K562 (cell line): ENCODE results near the gene AGGF1.

Source experiments
- ATF6 ChIP-seq: sonication (generic); formaldehyde crosslinking; IDR thresholded peaks from 2 replicates; pipeline ENCODE4 v1.4.0; 2020; ENCODE audit warnings: mild to moderate bottlenecking, missing genetic modification reagents
- CEBPB ChIP-seq: fragments of 450-650 bp; IDR thresholded peaks from 2 replicates; pipeline ENCODE4 v1.6.1; 2016; ENCODE audit warnings: missing genetic modification characterization, missing compliant biosample characterization
- CTCF ChIP-seq, 3 experiments: IDR thresholded peaks in 2 of 3; conservative IDR thresholded peaks in 1 of 3; 2 replicates each; pipeline ENCODE4 v1.5.1; 2011 to 2012; ENCODE audit warnings: low read length in 3 of 3, mild to moderate bottlenecking in 3 of 3, control low read depth in 2 of 3, improper control_type of control experiment in 1 of 3, inconsistent platforms in 1 of 3, low read depth in 1 of 3, mixed read lengths in 1 of 3, moderate library complexity in 1 of 3; ENCODE audit not compliant: insufficient read depth in 2 of 3
- EP400 ChIP-seq: fragments of 450-650 bp; IDR thresholded peaks from 2 replicates; pipeline ENCODE4 v1.6.1; 2017; ENCODE audit warnings: antibody characterized with exemption, mild to moderate bottlenecking, moderate library complexity
- EZH2 ChIP-seq: IDR thresholded peaks from 2 replicates; pipeline ENCODE4 v1.6.1; 2012; ENCODE audit warnings: low read depth, mild to moderate bottlenecking, inconsistent platforms, low read length, borderline replicate concordance
- FOSL1 ChIP-seq: fragments of 200-800 bp; sonication (Bioruptor generic); conservative IDR thresholded peaks from 2 replicates; pipeline ENCODE4 v1.6.1; 2016; ENCODE audit warnings: missing genetic modification characterization, missing compliant biosample characterization
- MEIS2 ChIP-seq: fragments of 450-650 bp; IDR thresholded peaks from 2 replicates; pipeline ENCODE4 v1.6.1; 2014; ENCODE audit warnings: mild to moderate bottlenecking; ENCODE audit not compliant: partially characterized antibody
- NFIC ChIP-seq: fragments of 450-650 bp; IDR thresholded peaks from 2 replicates; pipeline ENCODE4 v1.6.1; 2017; ENCODE audit warnings: mild to moderate bottlenecking, inconsistent platforms
- POLR2A ChIP-seq: fragments of 450-650 bp; conservative IDR thresholded peaks from 2 replicates; pipeline ENCODE4 v1.6.1; 2016
- RERE ChIP-seq: sonication (generic); formaldehyde crosslinking; IDR thresholded peaks from 2 replicates; pipeline ENCODE4 v1.8.0; 2023; ENCODE audit warnings: missing genetic modification reagents, mild to moderate bottlenecking, borderline replicate concordance
- TSHZ1 ChIP-seq: fragments of 250-450 bp; sonication (Bioruptor Pico); IDR thresholded peaks from 2 replicates; pipeline ENCODE4 v1.4.0; 2020; ENCODE audit warnings: mild to moderate bottlenecking, moderate library complexity
- ZFP36 ChIP-seq: fragments of 150-350 bp; IDR thresholded peaks from 2 replicates; pipeline ENCODE4 v1.6.1; 2018; ENCODE audit warnings: low read length, low read depth; ENCODE audit not compliant: partially characterized antibody

- no peak for TF ChIP-seq POLR2A
- no peak for TF ChIP-seq CTCF (IDR thresholded peaks at IDR 0.05 in 2 of 3, conservative IDR thresholded peaks at IDR 0.05 in 1 of 3; ENCODE audit: insufficient read depth in 2 of 3, low read depth in 1 of 3, low read length in 3 of 3)
- TF ChIP-seq RERE (CRISPR knock-in tag) = no peak
- TF ChIP-seq NFIC = no peak
- no peak for TF ChIP-seq CEBPB (tag)
- TF ChIP-seq FOSL1 = no peak
- no peak for TF ChIP-seq MEIS2
- no peak for TF ChIP-seq EZH2
- TF ChIP-seq EP400 = no peak
- no peak for TF ChIP-seq ATF6 (CRISPR knock-in tag)
- no peak for TF ChIP-seq ZFP36
- TF ChIP-seq TSHZ1 (CRISPR knock-in tag) = no peak
Observed at GRCh38 chr5:77083088-77083487, 52.9 kb downstream of the AGGF1 start.
